Bronchial epithelial cell (primary cell): ENCODE measurements around the gene FBXO15. TPM values are rescaled to one million over a fixed set of nuclear protein-coding genes. Genes with fewer than 3 reads are reported as not detected.

Source experiments
- DNase-seq: peaks from one replicate; pipeline ENCODE4 v3.0.0-alpha.2; 2010; ENCODE audit warnings: low read depth
- FAIRE-seq: peaks from 2 replicates; lab custom pipeline; 2011; peaks lifted over from hg19 to GRCh38; lab: Jason Lieb, UNC
- H3K27me3 ChIP-seq: 2 replicates; pipeline ENCODE4 v1.5.1; 2011; ENCODE audit warnings: low read length; ENCODE audit not compliant: control insufficient read depth, insufficient read depth
- H3K36me3 ChIP-seq: 2 replicates; pipeline ENCODE4 v1.5.1; 2011; ENCODE audit warnings: low read length; ENCODE audit not compliant: control insufficient read depth, insufficient read depth
- H3K4me3 ChIP-seq: 2 replicates; pipeline ENCODE4 v1.5.1; 2011; ENCODE audit warnings: mild to moderate bottlenecking, low read depth, low read length, control low read depth
- total RNA-seq: library from RNA; depleted of rRNA; stranded (reverse); fragments of >200 nt; gene quantifications from 2 replicates; pipeline ENCODE4 v1.2.1, GENCODE V29; 2014
- TF ChIP-seq, protein P1 (sequence below): IDR thresholded peaks from 2 replicates; pipeline ENCODE4 v1.5.1; 2011; ENCODE audit warnings: mild to moderate bottlenecking, moderate library complexity, low read length, control low read depth, inconsistent platforms; ENCODE audit not compliant: insufficient read depth, severe bottlenecking

The FBXO15 gene
- total RNA-seq, 1 donor from 2014 or later = not detected

DNA sequence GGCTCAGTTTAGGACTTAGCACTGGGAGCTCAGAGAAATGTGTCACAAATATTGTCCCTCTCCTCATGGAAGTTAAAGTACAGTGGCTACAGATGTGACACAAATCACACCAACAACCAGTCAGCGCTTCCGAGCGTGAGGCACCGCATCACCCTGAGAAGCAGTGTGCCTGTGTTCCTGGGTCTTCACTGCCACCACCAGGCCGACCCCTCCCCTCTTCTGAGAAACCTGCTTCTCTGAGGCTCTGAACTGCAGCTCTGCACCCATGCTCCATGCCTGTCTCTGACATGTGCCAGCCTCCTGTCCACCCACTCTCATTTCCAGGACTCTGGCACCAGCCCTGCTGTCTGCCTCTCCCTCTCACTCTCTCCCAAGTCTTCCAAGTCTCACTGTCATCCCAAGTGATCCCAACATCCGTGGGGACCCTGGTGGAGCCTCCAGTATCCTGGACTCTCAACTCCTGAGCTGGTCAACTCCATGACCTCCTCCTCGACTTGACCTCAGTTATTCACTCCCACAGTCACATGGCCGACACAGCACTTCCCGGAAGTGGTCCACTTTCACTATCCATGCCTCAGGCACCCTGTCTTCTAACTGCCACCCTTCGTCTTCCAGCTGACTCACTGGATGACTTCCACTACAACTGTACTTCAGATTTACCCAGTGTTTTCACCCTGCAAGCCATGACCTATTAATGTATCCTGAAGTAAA lies 73.5 kb downstream of the FBXO15 start:
- no peaks in the 10 kb centered on the region for H3K36me3 ChIP-seq
- no peaks in the 10 kb centered on the region for H3K27me3 ChIP-seq
- FAIRE-seq = peak; percentile 50
- H3K4me3 ChIP-seq = no peak overlapping the region
- no peak for DNase-seq
- TF ChIP-seq, protein P1, sequence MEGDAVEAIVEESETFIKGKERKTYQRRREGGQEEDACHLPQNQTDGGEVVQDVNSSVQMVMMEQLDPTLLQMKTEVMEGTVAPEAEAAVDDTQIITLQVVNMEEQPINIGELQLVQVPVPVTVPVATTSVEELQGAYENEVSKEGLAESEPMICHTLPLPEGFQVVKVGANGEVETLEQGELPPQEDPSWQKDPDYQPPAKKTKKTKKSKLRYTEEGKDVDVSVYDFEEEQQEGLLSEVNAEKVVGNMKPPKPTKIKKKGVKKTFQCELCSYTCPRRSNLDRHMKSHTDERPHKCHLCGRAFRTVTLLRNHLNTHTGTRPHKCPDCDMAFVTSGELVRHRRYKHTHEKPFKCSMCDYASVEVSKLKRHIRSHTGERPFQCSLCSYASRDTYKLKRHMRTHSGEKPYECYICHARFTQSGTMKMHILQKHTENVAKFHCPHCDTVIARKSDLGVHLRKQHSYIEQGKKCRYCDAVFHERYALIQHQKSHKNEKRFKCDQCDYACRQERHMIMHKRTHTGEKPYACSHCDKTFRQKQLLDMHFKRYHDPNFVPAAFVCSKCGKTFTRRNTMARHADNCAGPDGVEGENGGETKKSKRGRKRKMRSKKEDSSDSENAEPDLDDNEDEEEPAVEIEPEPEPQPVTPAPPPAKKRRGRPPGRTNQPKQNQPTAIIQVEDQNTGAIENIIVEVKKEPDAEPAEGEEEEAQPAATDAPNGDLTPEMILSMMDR = no peak

DNA sequence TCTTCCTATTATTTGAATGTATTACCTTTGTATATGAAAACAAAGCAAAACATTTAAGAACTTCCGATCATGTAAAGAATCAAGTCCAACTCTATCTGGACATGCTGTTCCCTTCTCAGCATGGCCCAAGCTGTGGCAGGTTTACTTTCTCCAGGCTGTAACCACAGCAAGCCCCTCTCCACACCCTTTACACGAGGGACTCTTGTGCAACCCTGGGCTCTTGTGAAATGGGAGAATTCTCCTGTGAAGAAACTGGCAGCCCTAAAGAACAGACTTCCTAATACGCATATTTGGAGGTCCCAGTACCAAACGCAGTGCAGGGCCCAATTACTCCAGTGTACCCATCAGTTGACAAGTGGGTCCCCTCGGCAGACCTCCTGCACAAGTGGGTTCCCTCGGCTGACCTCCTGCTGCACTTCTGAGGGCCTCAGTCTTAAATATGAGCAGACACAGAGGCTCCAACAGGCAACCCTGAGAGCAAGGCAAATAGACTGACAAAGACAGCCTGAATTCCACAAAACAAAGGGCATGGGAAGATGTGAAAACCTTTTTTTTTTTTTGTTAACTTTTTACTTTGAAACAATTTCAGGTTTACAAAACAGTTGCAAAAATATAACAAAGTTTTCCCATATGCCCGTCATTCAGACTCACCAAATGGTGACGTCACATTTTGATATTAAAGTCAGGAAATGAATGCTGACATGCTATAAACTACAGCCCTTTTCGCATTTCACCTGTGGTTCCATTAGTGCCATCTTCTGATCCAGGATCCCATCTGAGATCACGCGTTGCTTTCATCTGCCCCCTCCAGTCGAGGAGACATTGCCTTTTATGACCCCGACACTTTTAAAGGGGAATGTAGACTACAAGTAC lies 78.2 kb downstream of the FBXO15 start:
- TF ChIP-seq, protein P1 = no peak
- Histone ChIP-seq H3K27me3 (no peaks in the 10 kb centered on the region), H3K4me3 (no peak overlapping the region), H3K36me3 (no peaks in the 10 kb centered on the region)
- DNase-seq = no peak
- no peak for FAIRE-seq

DNA sequence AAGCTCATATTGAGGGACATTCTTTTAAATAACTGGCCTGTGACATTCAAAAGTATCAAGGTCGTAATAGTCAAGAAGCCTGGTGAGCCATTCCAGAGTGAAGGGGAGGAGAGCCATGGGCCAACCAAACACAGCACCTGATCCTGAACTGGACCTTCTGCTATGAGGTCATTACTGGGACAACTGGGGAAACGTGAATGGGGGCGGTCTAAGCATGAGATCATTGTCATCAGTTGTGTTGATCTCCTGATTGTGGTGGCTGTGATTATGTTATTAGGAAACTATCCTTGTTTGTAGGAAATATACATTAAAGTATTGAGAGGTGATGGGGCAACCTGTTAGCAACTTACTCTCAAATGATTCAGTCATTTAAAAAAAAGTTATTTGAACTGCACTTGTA lies 79.3 kb downstream of the FBXO15 start:
- Histone ChIP-seq H3K36me3 (no peaks in the 10 kb centered on the region), H3K27me3 (no peaks in the 10 kb centered on the region), H3K4me3 (no peak overlapping the region)
- FAIRE-seq (no peak), DNase-seq (no peak)
- TF ChIP-seq, protein P1 = no peak

- Histone ChIP-seq H3K36me3 (no peaks in the 10 kb centered on the region), H3K27me3 (no peaks in the 10 kb centered on the region), H3K4me3 (no peak overlapping the region)
- FAIRE-seq = no peak
- TF ChIP-seq, protein P1 = no peak
- DNase-seq = no peak
These were observed 81.6 kb downstream of the FBXO15 start for GRCh38 chr18:74066018-74066417.

DNA sequence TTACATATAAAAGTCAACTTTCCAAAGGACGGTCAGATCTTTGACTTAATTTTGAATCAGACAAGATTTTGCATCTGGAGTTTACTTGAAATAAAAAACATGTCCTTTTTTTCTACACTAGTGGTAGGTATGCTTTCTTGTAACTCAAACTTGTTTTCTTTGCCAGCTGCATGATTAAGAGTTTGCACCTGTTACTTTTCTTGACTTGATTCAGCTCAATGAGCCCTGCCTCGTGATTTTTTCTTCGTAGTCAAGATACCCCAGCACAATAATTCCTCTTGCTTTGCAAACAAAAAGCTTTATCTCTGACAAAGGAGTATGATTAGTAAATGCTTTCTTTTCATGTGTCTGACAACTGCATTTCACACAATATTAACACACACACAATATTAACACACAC lies 82.3 kb downstream of the FBXO15 start:
- no peak for DNase-seq
- H3K4me3 ChIP-seq = no peak overlapping the region
- H3K27me3 ChIP-seq = no peaks in the 10 kb centered on the region
- H3K36me3 ChIP-seq = no peaks in the 10 kb centered on the region
- TF ChIP-seq, protein P1 = no peak
- no peak for FAIRE-seq
